SH-SY5Y (cell line): ENCODE data around the gene EGFLAM.

Experiments
- GATA2 ChIP-seq: IDR thresholded peaks from 2 replicates; pipeline ENCODE4 v1.6.1; 2011; ENCODE audit warnings: mild to moderate bottlenecking, low read depth, low read length
- GATA3 ChIP-seq: IDR thresholded peaks from 2 replicates; pipeline ENCODE4 v1.6.1; 2011; ENCODE audit warnings: low read depth, mild to moderate bottlenecking, low read length, moderate library complexity

DNA sequence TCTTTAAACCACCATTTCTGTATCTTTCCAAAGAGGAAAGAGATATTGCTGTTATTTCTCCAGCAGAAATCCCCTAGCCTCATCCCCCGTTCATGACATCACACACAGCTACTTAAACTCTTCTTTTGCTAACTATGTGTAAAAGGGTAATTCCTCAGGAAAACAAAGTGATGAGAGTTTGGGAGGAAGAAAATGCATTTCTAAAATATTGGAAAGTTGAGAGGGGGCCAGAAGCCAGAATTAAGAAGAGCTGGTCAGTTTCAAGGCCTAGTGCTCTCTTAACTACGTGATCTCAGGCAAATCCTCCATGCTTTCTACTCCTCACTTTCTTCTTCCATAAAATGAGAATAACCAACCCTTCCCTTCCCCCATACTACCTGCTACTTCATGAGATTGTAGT lies 188.7 kb downstream of the EGFLAM start:
- TF ChIP-seq GATA2 (no peak), GATA3 (no peak)
